Measurements from ENCODE around the gene TOP1.

The TOP1 gene

DNA sequence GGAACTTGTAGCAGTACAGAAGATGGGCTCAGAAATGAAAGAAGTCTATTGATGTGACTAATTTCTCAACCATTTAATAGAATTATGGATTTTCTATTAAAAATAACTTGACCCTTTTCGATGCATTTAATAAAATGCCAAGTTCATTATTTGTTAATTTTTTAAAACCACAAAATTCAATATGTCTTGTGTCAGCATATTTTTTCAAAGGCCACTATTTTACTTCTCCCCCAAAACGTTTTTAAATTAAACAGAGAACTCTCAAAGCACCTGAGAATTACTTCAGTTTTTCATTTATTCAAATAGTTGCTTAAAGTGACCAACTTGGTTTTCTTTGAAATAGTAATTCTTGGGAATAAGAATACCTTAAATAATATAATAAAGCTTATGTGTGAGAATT lies 8.6 kb downstream of the TOP1 start:
- Histone ChIP-seq H3K79me2 (ENCODE audit: control insufficient read depth, insufficient read depth, low read length, poor library complexity) (peaks cover 8% of the 10 kb centered on the region), H2AK5ac (ENCODE audit: low read length) (no peak overlapping the region), H2AFZ (ENCODE audit: insufficient read depth, low read length, poor library complexity) (no peak overlapping the region), H3K9me3 (ENCODE audit: insufficient read depth, low read depth, low read length) (no peaks in the 10 kb centered on the region), H2BK12ac (ENCODE audit: low read length) (no peak overlapping the region), H4K12ac (ENCODE audit: low read depth, low read length) (no peak overlapping the region), H4K91ac (ENCODE audit: low read depth, low read length) (no peak overlapping the region), H3K36me3 (ENCODE audit: control insufficient read depth in 1 of 2, insufficient read depth in 2 of 2, low read length in 2 of 2) (peaks cover 0 to 6% of the 10 kb centered on the region in 2 experiments), H3K4me1 (ENCODE audit: control insufficient read depth in 1 of 2, insufficient read depth in 2 of 2, low read length in 2 of 2) (peaks cover 0 to 1% of the 10 kb centered on the region in 2 experiments), H3K4ac (ENCODE audit: low read depth, low read length) (no peak overlapping the region), H3K79me1 (ENCODE audit: low read length) (no peaks in the 10 kb centered on the region), H2BK120ac (ENCODE audit: insufficient read depth, low read length, poor library complexity) (no peak overlapping the region), H3K18ac (ENCODE audit: low read length) (no peak overlapping the region), H3K27ac (ENCODE audit: low read depth, low read length) (no peak overlapping the region), H3K9ac (ENCODE audit: low read length) (no peak overlapping the region), H3K4me2 (ENCODE audit: low read length) (no peak overlapping the region), H3K14ac (ENCODE audit: low read length) (no peak overlapping the region), H3K23ac (ENCODE audit: low read length) (no peak overlapping the region), H4K8ac (ENCODE audit: low read depth, low read length) (no peak overlapping the region), H2BK5ac (ENCODE audit: low read depth, low read length, poor library complexity) (no peak overlapping the region), H3K4me3 (ENCODE audit: low read depth, low read length) (no peak overlapping the region), H3K27me3 (ENCODE audit: insufficient read depth, low read length) (no peaks in the 10 kb centered on the region)
- WGBS (ENCODE audit: extremely low coverage, insufficient coverage, insufficient read length), result no CpG with 5 or more reads among the region's 2 CpGs
- no peak for DNase-seq

DNA sequence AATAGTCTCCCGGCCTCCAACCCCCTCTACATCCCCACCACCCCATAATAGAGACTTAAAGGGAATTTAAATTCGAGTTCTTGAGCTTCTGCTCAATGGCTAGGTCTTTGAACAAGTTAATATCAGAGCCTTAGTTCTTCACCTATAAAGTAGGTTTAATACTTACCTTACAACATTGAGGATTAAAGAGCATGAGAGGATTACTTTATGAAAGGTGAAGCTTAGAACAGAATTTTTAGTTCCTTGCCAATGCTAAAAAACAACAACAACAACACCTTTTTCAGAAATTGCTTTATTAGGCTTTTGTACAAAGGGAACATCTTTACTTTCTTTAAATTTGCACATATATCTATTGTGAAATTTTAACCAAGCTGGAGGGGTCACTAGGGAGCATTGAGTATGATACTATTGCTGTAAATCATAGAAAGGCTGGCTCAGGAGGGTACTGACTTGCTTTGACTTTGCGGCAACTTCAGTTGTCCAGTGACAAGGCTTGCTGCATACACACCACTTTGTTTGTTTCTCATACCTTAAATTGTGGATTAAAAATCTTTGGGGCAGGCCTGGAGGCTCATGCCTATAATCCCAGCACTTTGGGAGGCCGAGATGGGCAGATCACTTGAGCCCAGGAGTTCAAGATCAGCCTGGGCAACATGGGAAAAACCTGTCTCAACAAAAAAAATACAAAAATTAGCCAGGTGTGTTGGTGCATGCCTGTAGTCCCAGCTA lies 9.7 kb downstream of the TOP1 start:
- Histone ChIP-seq H3K23ac (ENCODE audit: low read length) (no peak overlapping the region), H4K91ac (ENCODE audit: low read depth, low read length) (no peak overlapping the region), H3K9ac (ENCODE audit: low read length) (no peak overlapping the region), H3K79me2 (ENCODE audit: control insufficient read depth, insufficient read depth, low read length, poor library complexity) (peaks cover 5% of the 10 kb centered on the region), H2AK5ac (ENCODE audit: low read length) (no peak overlapping the region), H2BK5ac (ENCODE audit: low read depth, low read length, poor library complexity) (no peak overlapping the region), H2BK12ac (ENCODE audit: low read length) (no peak overlapping the region), H4K8ac (ENCODE audit: low read depth, low read length) (no peak overlapping the region), H3K79me1 (ENCODE audit: low read length) (no peaks in the 10 kb centered on the region), H3K14ac (ENCODE audit: low read length) (no peak overlapping the region), H3K36me3 (ENCODE audit: control insufficient read depth in 1 of 2, insufficient read depth in 2 of 2, low read length in 2 of 2) (peaks cover 0 to 6% of the 10 kb centered on the region in 2 experiments), H3K4ac (ENCODE audit: low read depth, low read length) (peak overlapping the region; percentile 6), H2BK120ac (ENCODE audit: insufficient read depth, low read length, poor library complexity) (no peak overlapping the region), H3K4me1 (ENCODE audit: control insufficient read depth in 1 of 2, insufficient read depth in 2 of 2, low read length in 2 of 2) (peaks cover 0 to 1% of the 10 kb centered on the region in 2 experiments), H3K4me2 (ENCODE audit: low read length) (no peak overlapping the region), H3K27ac (ENCODE audit: low read depth, low read length) (no peak overlapping the region), H3K4me3 (ENCODE audit: low read depth, low read length) (no peak overlapping the region), H3K27me3 (ENCODE audit: insufficient read depth, low read length) (no peaks in the 10 kb centered on the region), H4K12ac (ENCODE audit: low read depth, low read length) (no peak overlapping the region), H3K18ac (ENCODE audit: low read length) (no peak overlapping the region), H2AFZ (ENCODE audit: insufficient read depth, low read length, poor library complexity) (no peak overlapping the region), H3K9me3 (ENCODE audit: insufficient read depth, low read depth, low read length) (no peaks in the 10 kb centered on the region)
- DNase-seq, result no peak
- WGBS (ENCODE audit: extremely low coverage, insufficient coverage, insufficient read length), result no CpG with 5 or more reads among the region's 4 CpGs

GRCh38 chr20:41038878-41039404 lies 10.3 kb downstream of the TOP1 start:
- H4K8ac ChIP-seq (ENCODE audit: low read depth, low read length), result no peak overlapping the region
- no peaks in the 10 kb centered on the region for H3K9me3 ChIP-seq (ENCODE audit: insufficient read depth, low read depth, low read length)
- H3K27ac ChIP-seq (ENCODE audit: low read depth, low read length), result no peak overlapping the region
- H3K4me3 ChIP-seq (ENCODE audit: low read depth, low read length), result no peak overlapping the region
- H3K4me2 ChIP-seq (ENCODE audit: low read length), result no peak overlapping the region
- H4K12ac ChIP-seq (ENCODE audit: low read depth, low read length), result no peak overlapping the region
- H2AFZ ChIP-seq (ENCODE audit: insufficient read depth, low read length, poor library complexity), result no peak overlapping the region
- no peak overlapping the region for H2AK5ac ChIP-seq (ENCODE audit: low read length)
- H2BK120ac ChIP-seq (ENCODE audit: insufficient read depth, low read length, poor library complexity), result no peak overlapping the region
- H3K4ac ChIP-seq (ENCODE audit: low read depth, low read length), result peak overlapping the region; percentile 6
- no peak overlapping the region for H3K23ac ChIP-seq (ENCODE audit: low read length)
- H4K91ac ChIP-seq (ENCODE audit: low read depth, low read length), result no peak overlapping the region
- DNase-seq, result peak in 1 of 2 donors; percentile 30
- H2BK12ac ChIP-seq (ENCODE audit: low read length), result no peak overlapping the region
- peaks cover 10% of the 10 kb centered on the region for H3K79me2 ChIP-seq (ENCODE audit: control insufficient read depth, insufficient read depth, low read length, poor library complexity)
- no peak overlapping the region for H2BK5ac ChIP-seq (ENCODE audit: low read depth, low read length, poor library complexity)
- no peak overlapping the region for H3K14ac ChIP-seq (ENCODE audit: low read length)
- H3K9ac ChIP-seq (ENCODE audit: low read length), result no peak overlapping the region
- H3K4me1 ChIP-seq (ENCODE audit: control insufficient read depth in 1 of 2, insufficient read depth in 2 of 2, low read length in 2 of 2), result peaks cover 0 to 1% of the 10 kb centered on the region in 2 experiments
- H3K18ac ChIP-seq (ENCODE audit: low read length), result no peak overlapping the region
- H3K79me1 ChIP-seq (ENCODE audit: low read length), result no peaks in the 10 kb centered on the region
- no CpG with 5 or more reads among the region's 7 CpGs for WGBS (ENCODE audit: extremely low coverage, insufficient coverage, insufficient read length)
- H3K27me3 ChIP-seq (ENCODE audit: insufficient read depth, low read length), result no peaks in the 10 kb centered on the region
- peaks cover 0 to 8% of the 10 kb centered on the region in 2 experiments for H3K36me3 ChIP-seq (ENCODE audit: control insufficient read depth in 1 of 2, insufficient read depth in 2 of 2, low read length in 2 of 2)

DNA sequence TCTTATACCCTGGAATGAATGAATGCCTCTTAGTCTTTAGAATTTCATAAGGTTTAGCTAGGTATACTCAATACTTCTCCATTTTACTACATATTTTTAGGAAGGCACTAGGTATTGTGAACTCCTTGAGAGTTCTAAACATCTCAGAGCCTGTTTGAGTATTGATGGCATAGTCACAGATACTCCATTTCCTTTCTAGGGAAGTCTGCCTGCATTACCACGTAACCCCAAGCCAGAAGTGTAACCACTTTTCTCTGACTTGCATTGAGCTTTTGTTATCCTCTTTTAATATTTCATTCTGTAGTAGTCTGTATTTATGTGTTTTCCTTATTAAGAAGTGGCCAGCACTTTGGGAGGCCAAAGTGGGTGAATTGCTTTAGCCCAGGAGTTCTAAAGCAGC lies 12.2 kb downstream of the TOP1 start:
- H3K79me1 ChIP-seq (ENCODE audit: low read length), result no peaks in the 10 kb centered on the region
- peak overlapping the region; percentile 55 for H3K4ac ChIP-seq (ENCODE audit: low read depth, low read length)
- H2BK120ac ChIP-seq (ENCODE audit: insufficient read depth, low read length, poor library complexity), result no peak overlapping the region
- H3K4me3 ChIP-seq (ENCODE audit: low read depth, low read length), result no peak overlapping the region
- peaks cover 9% of the 10 kb centered on the region for H3K79me2 ChIP-seq (ENCODE audit: control insufficient read depth, insufficient read depth, low read length, poor library complexity)
- no peak overlapping the region for H2BK12ac ChIP-seq (ENCODE audit: low read length)
- no peak overlapping the region for H3K23ac ChIP-seq (ENCODE audit: low read length)
- no peak overlapping the region for H4K91ac ChIP-seq (ENCODE audit: low read depth, low read length)
- H2BK5ac ChIP-seq (ENCODE audit: low read depth, low read length, poor library complexity), result no peak overlapping the region
- H3K14ac ChIP-seq (ENCODE audit: low read length), result no peak overlapping the region
- H2AFZ ChIP-seq (ENCODE audit: insufficient read depth, low read length, poor library complexity), result no peak overlapping the region
- H3K9me3 ChIP-seq (ENCODE audit: insufficient read depth, low read depth, low read length), result no peaks in the 10 kb centered on the region
- WGBS (ENCODE audit: extremely low coverage, insufficient coverage, insufficient read length), result no CpG with 5 or more reads among the region's 1 CpG
- no peak overlapping the region for H4K8ac ChIP-seq (ENCODE audit: low read depth, low read length)
- no peaks in the 10 kb centered on the region for H3K4me1 ChIP-seq (ENCODE audit: control insufficient read depth in 1 of 2, insufficient read depth in 2 of 2, low read length in 2 of 2)
- no peak for DNase-seq
- no peak overlapping the region for H3K18ac ChIP-seq (ENCODE audit: low read length)
- H3K27me3 ChIP-seq (ENCODE audit: insufficient read depth, low read length), result no peaks in the 10 kb centered on the region
- no peak overlapping the region for H3K27ac ChIP-seq (ENCODE audit: low read depth, low read length)
- H3K4me2 ChIP-seq (ENCODE audit: low read length), result no peak overlapping the region
- no peak overlapping the region for H2AK5ac ChIP-seq (ENCODE audit: low read length)
- H4K12ac ChIP-seq (ENCODE audit: low read depth, low read length), result no peak overlapping the region
- H3K36me3 ChIP-seq (ENCODE audit: control insufficient read depth in 1 of 2, insufficient read depth in 2 of 2, low read length in 2 of 2), result peaks cover 0 to 9% of the 10 kb centered on the region in 2 experiments
- no peak overlapping the region for H3K9ac ChIP-seq (ENCODE audit: low read length)
